ENCODE data around the gene AMH.
A peak's percentile ranks its signal among the peaks of the same experiment; 100 is the strongest.

Gene AMH

DNA sequence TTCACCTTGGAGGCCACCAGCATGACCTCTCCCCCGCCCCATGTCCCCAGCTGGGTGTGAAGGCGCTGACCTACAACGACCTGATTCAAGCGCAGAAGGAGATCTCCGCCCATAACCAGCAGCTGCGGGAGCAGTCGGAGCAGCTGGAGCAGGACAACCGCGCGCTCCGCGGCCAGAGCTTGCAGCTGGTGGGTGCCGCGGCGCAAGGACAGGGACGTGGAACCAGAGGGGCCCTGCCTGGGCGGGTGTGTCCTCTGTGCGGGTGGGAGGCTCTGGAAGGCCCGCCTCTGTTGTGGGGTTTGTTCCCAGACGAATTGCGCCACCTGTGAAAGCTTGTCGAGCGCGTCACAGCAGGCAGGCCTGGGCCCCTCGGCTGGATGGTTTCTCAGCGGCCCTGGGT lies 35.3 kb upstream of the AMH start:
- no peak overlapping the region for H3K4me3 Mint-ChIP-seq
- peaks cover 21% of the 10 kb centered on the region for H3K4me1 Mint-ChIP-seq (ENCODE audit: low read depth)
- H3K36me3 Mint-ChIP-seq (ENCODE audit: low read depth): peaks cover 95% of the 10 kb centered on the region
- H3K9me3 Mint-ChIP-seq: no peaks in the 10 kb centered on the region
- H3K27me3 Mint-ChIP-seq: no peaks in the 10 kb centered on the region
- peak overlapping the region; percentile 44 for H3K27ac Mint-ChIP-seq
- no peak for DNase-seq

DNA sequence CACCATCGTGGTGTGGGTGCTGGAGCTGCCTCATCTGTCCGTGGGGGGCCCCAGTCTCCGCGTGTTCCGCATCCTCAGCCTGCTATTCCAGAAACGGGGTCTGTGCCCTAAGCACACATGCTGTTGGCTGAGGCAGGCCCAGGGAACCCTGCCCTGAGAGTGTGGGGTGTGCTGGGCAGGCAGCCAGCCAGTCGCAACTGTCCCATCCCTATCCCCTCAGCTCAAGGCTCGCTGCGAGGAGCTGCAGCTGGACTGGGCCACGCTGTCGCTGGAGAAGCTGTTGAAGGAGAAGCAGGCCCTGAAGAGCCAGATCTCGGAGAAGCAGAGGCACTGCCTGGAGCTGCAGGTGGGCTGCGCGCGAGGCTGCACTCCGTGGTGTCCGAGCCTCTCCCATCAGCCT lies 34.9 kb upstream of the AMH start:
- Mint-ChIP-seq H3K4me1 (ENCODE audit: low read depth) (peaks cover 21% of the 10 kb centered on the region), H3K9me3 (no peaks in the 10 kb centered on the region), H3K36me3 (ENCODE audit: low read depth) (peaks cover 96% of the 10 kb centered on the region), H3K27ac (no peak overlapping the region), H3K27me3 (no peaks in the 10 kb centered on the region), H3K4me3 (no peak overlapping the region)
- no peak for DNase-seq

DNA sequence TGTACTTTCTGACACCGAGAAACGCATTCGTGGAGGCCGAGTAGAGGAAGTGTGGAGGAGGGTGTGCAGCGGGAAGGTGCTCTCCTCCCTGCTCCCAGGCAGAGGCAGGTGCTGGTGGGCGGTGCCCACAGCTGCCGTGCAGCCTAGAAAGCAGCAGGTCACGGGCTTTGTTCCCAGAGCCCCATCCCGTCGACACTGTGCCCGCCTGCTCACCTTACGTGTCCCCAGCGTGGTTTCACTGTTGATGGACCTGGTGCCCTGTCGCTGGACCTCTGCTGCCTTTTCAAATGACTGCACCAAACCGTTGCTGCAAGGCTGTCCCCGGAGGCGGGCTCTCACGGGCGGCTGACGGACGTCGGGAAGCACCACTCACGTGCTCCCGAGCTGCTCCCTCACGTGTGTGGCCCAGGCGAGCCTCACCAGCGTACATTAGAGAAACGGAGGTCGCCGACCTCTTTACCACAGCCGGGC lies 33.8 kb upstream of the AMH start:
- Mint-ChIP-seq H3K4me3 (no peak overlapping the region), H3K4me1 (ENCODE audit: low read depth) (peaks cover 21% of the 10 kb centered on the region), H3K27me3 (no peaks in the 10 kb centered on the region), H3K9me3 (no peaks in the 10 kb centered on the region), H3K27ac (peak overlapping the region; percentile 71), H3K36me3 (ENCODE audit: low read depth) (peaks cover 97% of the 10 kb centered on the region)
- no peak for DNase-seq

DNA sequence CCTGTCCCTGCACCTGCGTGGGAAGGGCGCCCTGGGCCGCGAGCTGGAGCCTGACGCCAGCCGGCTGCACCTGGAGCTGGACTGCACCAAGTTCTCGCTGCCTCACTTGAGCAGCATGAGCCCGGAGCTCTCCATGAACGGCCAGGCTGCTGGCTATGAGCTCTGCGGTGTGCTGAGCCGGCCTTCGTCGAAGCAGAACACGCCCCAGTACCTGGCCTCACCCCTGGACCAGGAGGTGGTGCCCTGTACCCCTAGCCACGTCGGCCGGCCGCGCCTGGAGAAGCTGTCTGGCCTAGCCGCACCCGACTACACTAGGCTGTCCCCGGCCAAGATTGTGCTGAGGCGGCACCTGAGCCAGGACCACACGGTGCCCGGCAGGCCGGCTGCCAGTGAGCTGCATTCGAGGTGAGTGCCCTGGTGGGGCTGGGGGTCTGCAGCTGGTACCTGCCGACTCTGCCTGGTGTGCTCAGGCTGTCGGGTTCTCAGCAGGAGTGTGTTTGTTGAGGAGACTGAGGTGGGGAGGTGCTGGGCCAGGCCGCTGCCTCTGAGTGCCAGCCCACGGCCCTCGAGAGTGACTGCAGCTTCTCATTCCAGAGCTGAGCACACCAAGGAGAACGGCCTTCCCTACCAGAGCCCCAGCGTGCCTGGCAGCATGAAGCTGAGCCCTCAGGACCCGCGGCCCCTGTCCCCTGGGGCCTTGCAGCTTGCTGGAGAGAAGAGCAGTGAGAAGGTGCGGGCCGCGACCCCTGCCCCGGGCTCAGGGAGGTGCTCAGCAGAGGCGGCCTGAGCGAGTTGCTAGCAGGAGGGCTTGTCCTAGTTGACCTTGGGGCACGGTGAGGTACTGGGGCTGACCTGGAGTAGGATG lies 32.5 kb upstream of the AMH start:
- H3K9me3 Mint-ChIP-seq: no peaks in the 10 kb centered on the region
- H3K27me3 Mint-ChIP-seq: no peaks in the 10 kb centered on the region
- peaks cover 21% of the 10 kb centered on the region for H3K4me1 Mint-ChIP-seq (ENCODE audit: low read depth)
- no peak overlapping the region for H3K4me3 Mint-ChIP-seq
- H3K36me3 Mint-ChIP-seq (ENCODE audit: low read depth): peaks cover 97% of the 10 kb centered on the region
- no peak for DNase-seq
- H3K27ac Mint-ChIP-seq: peak overlapping the region; percentile 45

DNA sequence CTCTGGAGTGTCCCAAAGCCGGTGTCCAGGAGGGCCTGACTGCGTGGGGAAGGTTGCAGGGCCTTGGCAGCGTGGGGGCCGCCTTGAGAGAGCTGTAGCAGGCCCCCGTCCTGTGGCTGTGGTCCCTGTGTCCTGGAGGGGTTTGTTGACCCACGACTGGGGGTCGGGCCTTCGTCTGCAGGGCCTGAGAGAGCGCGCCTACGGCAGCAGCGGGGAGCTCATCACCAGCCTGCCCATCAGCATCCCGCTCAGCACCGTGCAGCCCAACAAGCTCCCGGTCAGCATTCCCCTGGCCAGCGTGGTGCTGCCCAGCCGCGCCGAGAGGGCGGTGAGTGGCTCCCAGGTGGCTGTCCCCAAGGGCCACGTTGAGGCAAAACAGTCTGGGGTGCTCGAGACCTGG lies 31.5 kb upstream of the AMH start:
- H3K36me3 Mint-ChIP-seq (ENCODE audit: low read depth): peaks cover 95% of the 10 kb centered on the region
- no peaks in the 10 kb centered on the region for H3K9me3 Mint-ChIP-seq
- no peak overlapping the region for H3K4me3 Mint-ChIP-seq
- peak overlapping the region; percentile 45 for H3K27ac Mint-ChIP-seq
- H3K27me3 Mint-ChIP-seq: no peaks in the 10 kb centered on the region
- DNase-seq: no peak
- H3K4me1 Mint-ChIP-seq (ENCODE audit: low read depth): peaks cover 21% of the 10 kb centered on the region

DNA sequence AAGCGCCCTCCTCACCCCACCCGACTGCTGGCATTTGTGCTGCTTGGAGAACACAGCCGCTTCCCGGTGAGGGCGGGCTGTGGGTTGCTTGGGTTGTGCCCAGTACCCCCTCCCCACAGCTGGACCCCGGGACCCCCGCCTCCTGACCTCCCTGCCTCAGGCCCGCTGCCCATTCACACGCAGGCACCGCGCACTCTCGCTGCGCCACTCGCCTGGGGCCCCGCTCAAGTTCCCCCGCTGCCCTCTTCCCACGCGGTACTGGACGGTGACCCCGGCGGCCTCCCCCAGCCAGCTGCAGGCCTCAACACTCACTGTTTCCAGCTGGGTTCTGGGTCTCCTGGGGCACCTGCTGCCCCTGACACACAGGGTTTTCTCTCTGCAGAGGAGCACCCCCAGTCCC lies 29.4 kb upstream of the AMH start:
- Mint-ChIP-seq H3K27ac (no peak overlapping the region), H3K9me3 (no peaks in the 10 kb centered on the region), H3K36me3 (ENCODE audit: low read depth) (peaks cover 92% of the 10 kb centered on the region), H3K27me3 (no peaks in the 10 kb centered on the region), H3K4me3 (no peak overlapping the region), H3K4me1 (ENCODE audit: low read depth) (peaks cover 18% of the 10 kb centered on the region)
- DNase-seq: no peak

DNA sequence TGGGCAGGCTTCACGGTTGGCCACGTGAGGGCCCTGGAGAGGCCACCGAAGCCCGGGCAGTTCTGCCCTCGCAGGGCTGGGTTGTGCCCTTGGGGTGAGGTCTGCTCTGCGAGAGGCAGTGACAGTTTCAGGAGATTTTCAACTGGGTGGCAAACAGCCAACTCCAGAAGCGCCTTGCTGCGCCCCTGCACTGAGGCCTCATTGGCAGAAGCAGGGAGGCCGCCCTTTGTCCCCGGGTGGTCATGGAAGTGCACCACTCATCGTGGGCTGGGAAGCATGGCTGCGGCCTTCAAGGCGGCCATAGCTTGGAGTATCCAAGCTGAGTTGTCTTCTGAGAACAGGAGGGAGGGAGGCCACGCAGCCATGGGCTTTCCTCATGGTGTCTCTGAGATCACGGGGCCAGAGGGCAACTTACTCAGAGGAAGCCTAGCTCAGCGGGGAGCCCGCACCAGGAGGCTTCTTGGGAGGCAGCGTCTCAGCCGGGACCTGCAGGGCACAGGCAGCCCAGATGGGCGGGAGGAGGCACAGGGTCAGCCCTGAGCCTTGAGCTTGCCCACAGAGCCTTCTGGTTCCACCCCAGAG lies 27.8 kb upstream of the AMH start:
- Mint-ChIP-seq H3K4me1 (ENCODE audit: low read depth) (peaks cover 5% of the 10 kb centered on the region), H3K27me3 (no peaks in the 10 kb centered on the region), H3K27ac (peak overlapping the region; percentile 68), H3K4me3 (no peak overlapping the region), H3K36me3 (ENCODE audit: low read depth) (peaks cover 91% of the 10 kb centered on the region), H3K9me3 (no peaks in the 10 kb centered on the region)
- no peak for DNase-seq

DNA sequence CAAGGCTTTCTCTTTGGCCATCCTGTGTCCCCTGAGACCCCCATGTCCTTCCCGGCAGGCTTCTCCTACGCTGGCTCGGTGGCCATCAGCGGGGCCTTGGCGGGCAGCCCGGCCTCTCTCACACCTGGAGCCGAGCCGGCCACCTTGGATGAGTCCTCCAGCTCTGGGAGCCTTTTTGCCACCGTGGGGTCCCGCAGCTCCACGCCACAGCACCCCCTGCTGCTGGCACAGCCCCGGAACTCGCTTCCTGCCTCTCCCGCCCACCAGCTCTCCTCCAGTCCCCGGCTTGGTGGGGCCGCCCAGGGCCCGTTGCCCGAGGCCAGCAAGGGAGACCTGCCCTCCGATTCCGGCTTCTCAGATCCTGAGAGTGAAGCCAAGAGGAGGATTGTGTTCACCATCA lies 27.2 kb upstream of the AMH start:
- Mint-ChIP-seq H3K4me3 (no peak overlapping the region), H3K27ac (no peak overlapping the region), H3K4me1 (ENCODE audit: low read depth) (peaks cover 5% of the 10 kb centered on the region), H3K27me3 (no peaks in the 10 kb centered on the region), H3K36me3 (ENCODE audit: low read depth) (peaks cover 87% of the 10 kb centered on the region), H3K9me3 (no peaks in the 10 kb centered on the region)
- DNase-seq: no peak

DNA sequence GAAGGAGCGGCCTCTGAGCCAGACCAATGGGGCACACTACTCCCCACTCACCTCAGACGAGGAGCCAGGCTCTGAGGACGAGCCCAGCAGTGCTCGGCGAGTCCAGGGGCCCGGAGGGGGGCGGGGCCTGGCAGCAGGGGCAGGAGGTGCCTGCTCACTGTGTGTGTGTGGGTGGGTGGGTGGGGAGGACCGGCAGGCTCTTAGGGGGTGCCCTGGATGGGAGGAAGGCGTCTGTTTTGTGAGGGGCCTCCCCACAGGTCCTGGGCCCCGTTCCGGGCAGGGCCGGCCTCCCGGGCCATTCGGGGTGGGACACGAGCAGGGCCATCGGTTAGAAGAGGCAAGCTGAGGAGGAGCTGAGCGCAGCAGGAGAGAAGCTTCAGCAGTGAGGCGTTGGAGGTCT lies 25.7 kb upstream of the AMH start:
- no peak overlapping the region for H3K27ac Mint-ChIP-seq
- DNase-seq: no peak
- H3K4me1 Mint-ChIP-seq (ENCODE audit: low read depth): peaks cover 5% of the 10 kb centered on the region
- no peaks in the 10 kb centered on the region for H3K9me3 Mint-ChIP-seq
- H3K36me3 Mint-ChIP-seq (ENCODE audit: low read depth): peaks cover 84% of the 10 kb centered on the region
- no peaks in the 10 kb centered on the region for H3K27me3 Mint-ChIP-seq
- H3K4me3 Mint-ChIP-seq: no peak overlapping the region

DNA sequence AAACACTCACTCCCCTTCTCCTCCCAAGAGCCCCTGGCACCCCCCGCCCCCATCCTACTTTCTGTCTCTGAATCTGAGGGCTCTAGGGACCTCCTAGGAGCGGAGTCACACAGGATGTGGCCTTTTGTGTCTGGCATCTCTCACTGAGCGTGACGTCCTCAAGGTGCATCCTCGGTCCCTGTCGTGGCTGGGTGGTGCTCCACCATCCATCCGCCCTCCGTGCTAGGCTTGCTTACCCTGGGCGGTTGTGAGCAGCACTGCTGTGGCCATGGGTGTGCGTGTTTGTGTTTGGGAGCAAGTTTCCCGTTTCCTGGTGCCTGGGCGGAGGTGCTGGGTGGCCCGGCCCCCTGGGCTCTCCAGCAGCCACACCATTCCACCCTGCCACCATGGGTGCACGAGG lies 25.2 kb upstream of the AMH start:
- H3K9me3 Mint-ChIP-seq: no peaks in the 10 kb centered on the region
- peak overlapping the region; percentile 78 for H3K27ac Mint-ChIP-seq
- H3K27me3 Mint-ChIP-seq: no peaks in the 10 kb centered on the region
- H3K36me3 Mint-ChIP-seq (ENCODE audit: low read depth): peaks cover 83% of the 10 kb centered on the region
- no peak overlapping the region for H3K4me3 Mint-ChIP-seq
- DNase-seq: no peak
- peaks cover 5% of the 10 kb centered on the region for H3K4me1 Mint-ChIP-seq (ENCODE audit: low read depth)

DNA sequence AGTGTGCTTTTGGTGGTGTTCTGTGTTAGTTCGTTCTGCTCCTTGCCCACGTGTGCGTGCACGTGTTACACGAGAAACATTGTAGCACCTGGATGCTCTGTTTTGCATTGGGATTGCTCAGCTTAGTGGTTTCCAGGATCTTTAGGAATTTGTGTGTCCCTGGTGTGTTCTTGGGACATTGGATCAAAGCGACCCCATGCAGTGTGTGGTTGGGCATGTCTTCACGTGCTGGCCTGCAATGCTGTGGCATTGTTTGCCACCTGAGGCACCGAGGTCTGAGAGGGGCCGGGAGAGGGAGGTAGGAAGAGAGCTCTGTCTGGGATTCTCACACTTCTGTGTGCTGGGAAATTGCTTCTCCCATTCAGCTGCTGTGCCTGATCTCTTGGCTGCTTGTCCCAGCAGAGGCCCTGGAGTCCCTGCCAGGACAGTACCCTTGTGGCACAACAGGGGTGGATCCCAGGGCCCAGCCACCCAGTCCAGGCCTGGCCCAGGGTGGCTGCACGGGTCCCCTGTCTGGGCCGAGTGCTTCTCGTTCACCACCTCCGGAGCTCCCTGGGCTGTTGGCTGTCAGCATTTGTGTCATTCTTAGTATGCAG lies 24.3 kb upstream of the AMH start:
- no peak overlapping the region for H3K4me3 Mint-ChIP-seq
- peak overlapping the region; percentile 78 for H3K27ac Mint-ChIP-seq
- H3K27me3 Mint-ChIP-seq: no peaks in the 10 kb centered on the region
- peaks cover 81% of the 10 kb centered on the region for H3K36me3 Mint-ChIP-seq (ENCODE audit: low read depth)
- DNase-seq: no peak
- H3K4me1 Mint-ChIP-seq (ENCODE audit: low read depth): peaks cover 5% of the 10 kb centered on the region
- H3K9me3 Mint-ChIP-seq: no peaks in the 10 kb centered on the region

DNA sequence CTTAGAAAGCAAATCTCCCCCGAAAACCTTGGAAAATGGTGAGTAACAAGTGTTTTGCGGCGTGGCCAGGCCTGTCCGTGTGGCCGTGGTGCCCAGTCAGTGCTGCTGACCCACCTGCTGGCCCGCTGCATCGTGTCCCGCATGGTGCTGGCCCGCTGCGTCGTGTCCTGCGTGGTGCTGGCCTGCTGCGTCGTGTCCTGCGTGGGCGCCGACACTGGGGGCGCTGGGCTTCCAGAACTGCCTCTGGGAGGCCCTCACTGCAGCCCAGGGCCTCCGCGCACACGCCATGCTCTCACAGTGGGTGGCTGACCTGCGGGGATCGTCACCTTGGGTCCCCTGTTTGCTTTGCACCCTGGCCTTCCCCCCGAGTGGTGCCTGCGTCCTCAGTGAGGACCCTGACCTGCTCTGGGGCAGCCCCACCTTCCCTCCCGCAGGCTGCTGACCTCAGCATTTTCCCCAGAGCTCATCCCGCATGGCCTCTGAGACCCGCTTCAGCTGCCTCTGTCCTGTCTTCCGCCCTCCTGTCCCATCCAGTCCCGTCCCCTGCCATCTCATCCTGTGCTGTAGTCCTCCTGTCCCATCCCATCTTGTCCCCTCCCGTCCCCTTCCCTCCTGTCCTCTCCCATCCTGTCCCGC lies 23.6 kb upstream of the AMH start:
- Mint-ChIP-seq H3K27me3 (no peaks in the 10 kb centered on the region), H3K36me3 (ENCODE audit: low read depth) (peaks cover 81% of the 10 kb centered on the region), H3K4me1 (ENCODE audit: low read depth) (peaks cover 5% of the 10 kb centered on the region), H3K27ac (peak overlapping the region; percentile 61), H3K9me3 (no peaks in the 10 kb centered on the region), H3K4me3 (no peak overlapping the region)
- no peak for DNase-seq

DNA sequence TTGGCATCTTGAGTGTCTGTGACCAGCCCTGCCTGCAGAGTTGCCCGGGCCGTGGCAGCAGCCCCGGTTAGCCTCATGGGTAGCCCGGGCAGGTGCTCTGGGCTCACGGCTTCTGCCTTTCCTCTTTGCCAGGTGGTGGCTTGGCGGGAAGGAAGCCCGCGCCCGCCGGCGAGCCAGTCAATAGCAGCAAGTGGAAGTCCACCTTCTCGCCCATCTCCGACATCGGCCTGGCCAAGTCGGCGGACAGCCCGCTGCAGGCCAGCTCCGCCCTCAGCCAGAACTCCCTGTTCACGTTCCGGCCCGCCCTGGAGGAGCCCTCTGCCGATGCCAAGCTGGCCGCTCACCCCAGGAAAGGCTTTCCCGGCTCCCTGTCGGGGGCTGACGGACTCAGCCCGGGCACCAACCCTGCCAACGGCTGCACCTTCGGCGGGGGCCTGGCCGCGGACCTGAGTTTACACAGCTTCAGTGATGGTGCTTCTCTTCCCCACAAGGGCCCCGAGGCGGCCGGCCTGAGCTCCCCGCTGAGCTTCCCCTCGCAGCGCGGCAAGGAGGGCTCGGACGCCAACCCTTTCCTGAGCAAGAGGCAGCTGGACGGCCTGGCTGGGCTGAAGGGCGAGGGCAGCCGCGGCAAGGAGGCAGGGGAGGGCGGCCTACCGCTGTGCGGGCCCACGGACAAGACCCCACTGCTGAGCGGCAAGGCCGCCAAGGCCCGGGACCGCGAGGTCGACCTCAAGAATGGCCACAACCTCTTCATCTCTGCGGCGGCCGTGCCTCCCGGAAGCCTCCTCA lies 22.9 kb upstream of the AMH start:
- Mint-ChIP-seq H3K4me3 (no peak overlapping the region), H3K27ac (peak overlapping the region; percentile 61), H3K36me3 (ENCODE audit: low read depth) (peaks cover 81% of the 10 kb centered on the region), H3K9me3 (no peaks in the 10 kb centered on the region), H3K4me1 (ENCODE audit: low read depth) (peaks cover 5% of the 10 kb centered on the region), H3K27me3 (no peaks in the 10 kb centered on the region)
- DNase-seq: no peak

DNA sequence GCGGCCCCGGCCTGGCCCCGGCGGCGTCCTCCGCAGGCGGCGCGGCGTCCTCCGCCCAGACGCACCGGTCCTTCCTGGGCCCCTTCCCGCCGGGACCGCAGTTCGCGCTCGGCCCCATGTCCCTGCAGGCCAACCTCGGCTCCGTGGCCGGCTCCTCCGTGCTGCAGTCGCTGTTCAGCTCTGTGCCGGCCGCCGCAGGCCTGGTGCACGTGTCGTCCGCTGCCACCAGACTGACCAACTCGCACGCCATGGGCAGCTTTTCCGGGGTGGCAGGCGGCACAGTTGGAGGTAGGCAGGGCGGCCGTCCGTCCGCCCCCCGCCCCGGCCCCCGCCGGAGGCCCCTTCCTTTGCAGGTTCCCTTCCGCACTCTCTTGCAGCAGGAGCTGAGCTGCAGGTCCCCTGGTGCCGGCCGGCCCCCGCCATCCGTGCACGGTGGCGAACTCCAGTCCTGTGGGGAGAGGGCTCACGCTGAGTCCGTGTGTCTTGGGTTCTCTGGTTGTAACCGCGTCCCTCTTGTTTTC lies 22.2 kb upstream of the AMH start:
- Mint-ChIP-seq H3K4me1 (ENCODE audit: low read depth) (peaks cover 5% of the 10 kb centered on the region), H3K9me3 (no peaks in the 10 kb centered on the region), H3K27me3 (no peaks in the 10 kb centered on the region), H3K27ac (peak overlapping the region; percentile 29), H3K4me3 (no peak overlapping the region), H3K36me3 (ENCODE audit: low read depth) (peaks cover 82% of the 10 kb centered on the region)
- DNase-seq: no peak
